HFFc6 (cell line): ENCODE measurements around the gene DLEC1. TPM values are rescaled to one million over a fixed set of nuclear protein-coding genes. Genes with fewer than 3 reads are reported as not detected.

Source experiments
- DNase-seq: peaks from one replicate; pipeline ENCODE4 v3.0.0-alpha.2; 2018
- H3K27ac Mint-ChIP-seq: 2 replicates; pipeline ENCODE4 v1.8.0; 2020; ENCODE audit warnings: mild to moderate bottlenecking, mixed read lengths
- H3K27me3 Mint-ChIP-seq: 2 replicates; pipeline ENCODE4 v1.8.0; 2021; ENCODE audit warnings: mild to moderate bottlenecking, moderate library complexity, mixed read lengths; ENCODE audit not compliant: insufficient read depth
- H3K36me3 Mint-ChIP-seq: 2 replicates; pipeline ENCODE4 v1.8.0; 2021; ENCODE audit warnings: low read depth, mixed read lengths
- H3K4me1 Mint-ChIP-seq: 2 replicates; pipeline ENCODE4 v1.8.0; 2020; ENCODE audit warnings: low read depth, mixed read lengths
- H3K4me3 Mint-ChIP-seq: 2 replicates; pipeline ENCODE4 v1.8.0; 2020; ENCODE audit warnings: mild to moderate bottlenecking, moderate library complexity, mixed read lengths
- H3K9me3 Mint-ChIP-seq: 2 replicates; pipeline ENCODE4 v1.8.0; 2020; ENCODE audit warnings: mild to moderate bottlenecking, mixed read lengths
- total RNA-seq, 6 experiments: library from RNA; stranded (reverse); fragmentation: NEBNext Ultra II Directional; extraction: Animal tissue kit (Norgen Biotek cat#: 25700); gene quantifications; 2 replicates in 1 of 6; 3 replicates in 5 of 6; pipeline ENCODE4 v1.2.3, GENCODE V29; 2021
- TF ChIP-seq, protein P1 (sequence below): fragments of 200-600 bp; sonication (generic); IDR thresholded peaks from 2 replicates; pipeline ENCODE4 v1.5.0; 2021; ENCODE audit warnings: antibody characterized with exemption, mild to moderate bottlenecking

The DLEC1 gene
- total RNA-seq, 6 experiments from 2014 or later, result 0.05 TPM; not detected in 5

DNA sequence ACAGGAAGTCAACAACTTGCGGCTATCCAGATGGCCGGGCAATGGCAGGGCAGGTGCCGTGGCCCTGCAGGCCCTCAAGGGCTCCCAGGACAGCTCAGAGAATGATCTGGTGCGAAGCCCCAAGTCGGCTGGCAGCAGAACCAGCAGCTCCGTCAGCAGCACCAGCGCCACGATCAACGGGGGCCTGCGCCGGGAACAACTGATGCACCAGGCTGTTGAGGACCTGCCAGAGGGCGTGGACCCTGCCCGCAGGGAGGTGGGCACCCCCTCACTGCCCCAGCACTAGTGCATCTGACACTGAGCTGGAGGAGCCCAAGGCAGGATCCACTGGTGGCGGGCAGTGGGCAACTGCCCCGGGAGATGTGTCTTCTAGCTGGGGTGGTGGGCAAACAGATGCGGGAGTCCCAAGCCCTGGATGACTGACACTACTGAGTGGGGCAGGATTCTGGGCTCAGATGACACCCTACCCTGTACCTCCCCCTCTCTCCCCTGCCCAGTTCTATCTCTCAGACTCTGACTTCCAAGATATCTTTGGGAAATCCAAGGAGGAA lies 32.5 kb upstream of the DLEC1 start:
- no peak overlapping the region for H3K27ac Mint-ChIP-seq
- TF ChIP-seq, protein P1, sequence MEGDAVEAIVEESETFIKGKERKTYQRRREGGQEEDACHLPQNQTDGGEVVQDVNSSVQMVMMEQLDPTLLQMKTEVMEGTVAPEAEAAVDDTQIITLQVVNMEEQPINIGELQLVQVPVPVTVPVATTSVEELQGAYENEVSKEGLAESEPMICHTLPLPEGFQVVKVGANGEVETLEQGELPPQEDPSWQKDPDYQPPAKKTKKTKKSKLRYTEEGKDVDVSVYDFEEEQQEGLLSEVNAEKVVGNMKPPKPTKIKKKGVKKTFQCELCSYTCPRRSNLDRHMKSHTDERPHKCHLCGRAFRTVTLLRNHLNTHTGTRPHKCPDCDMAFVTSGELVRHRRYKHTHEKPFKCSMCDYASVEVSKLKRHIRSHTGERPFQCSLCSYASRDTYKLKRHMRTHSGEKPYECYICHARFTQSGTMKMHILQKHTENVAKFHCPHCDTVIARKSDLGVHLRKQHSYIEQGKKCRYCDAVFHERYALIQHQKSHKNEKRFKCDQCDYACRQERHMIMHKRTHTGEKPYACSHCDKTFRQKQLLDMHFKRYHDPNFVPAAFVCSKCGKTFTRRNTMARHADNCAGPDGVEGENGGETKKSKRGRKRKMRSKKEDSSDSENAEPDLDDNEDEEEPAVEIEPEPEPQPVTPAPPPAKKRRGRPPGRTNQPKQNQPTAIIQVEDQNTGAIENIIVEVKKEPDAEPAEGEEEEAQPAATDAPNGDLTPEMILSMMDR, result no peak
- H3K36me3 Mint-ChIP-seq, result no peaks in the 10 kb centered on the region
- no peaks in the 10 kb centered on the region; the same call in 1 of the 2 replicates for H3K27me3 Mint-ChIP-seq
- no peak overlapping the region for H3K4me3 Mint-ChIP-seq
- no peak for DNase-seq
- H3K4me1 Mint-ChIP-seq, result peaks cover 4% of the 10 kb centered on the region; the same call in 1 of the 2 replicates
- no peaks in the 10 kb centered on the region for H3K9me3 Mint-ChIP-seq

DNA sequence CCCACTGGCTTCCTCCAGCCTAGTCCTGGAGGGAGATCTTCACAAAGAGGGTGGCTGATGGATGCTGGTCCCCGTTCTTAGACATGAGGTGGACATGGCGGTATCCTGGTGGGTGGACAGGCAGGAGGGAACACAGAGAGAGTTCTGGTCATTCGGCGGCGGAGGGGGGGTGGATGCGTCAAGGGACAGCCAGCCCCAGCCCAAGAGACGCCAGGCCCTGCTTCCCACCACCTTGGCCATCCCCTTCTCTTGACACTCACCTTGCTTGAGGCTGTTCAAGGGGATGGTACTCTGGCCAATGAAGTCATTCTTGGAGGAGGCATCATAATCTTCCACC lies 31.3 kb upstream of the DLEC1 start:
- no peak overlapping the region for H3K27ac Mint-ChIP-seq

DNA sequence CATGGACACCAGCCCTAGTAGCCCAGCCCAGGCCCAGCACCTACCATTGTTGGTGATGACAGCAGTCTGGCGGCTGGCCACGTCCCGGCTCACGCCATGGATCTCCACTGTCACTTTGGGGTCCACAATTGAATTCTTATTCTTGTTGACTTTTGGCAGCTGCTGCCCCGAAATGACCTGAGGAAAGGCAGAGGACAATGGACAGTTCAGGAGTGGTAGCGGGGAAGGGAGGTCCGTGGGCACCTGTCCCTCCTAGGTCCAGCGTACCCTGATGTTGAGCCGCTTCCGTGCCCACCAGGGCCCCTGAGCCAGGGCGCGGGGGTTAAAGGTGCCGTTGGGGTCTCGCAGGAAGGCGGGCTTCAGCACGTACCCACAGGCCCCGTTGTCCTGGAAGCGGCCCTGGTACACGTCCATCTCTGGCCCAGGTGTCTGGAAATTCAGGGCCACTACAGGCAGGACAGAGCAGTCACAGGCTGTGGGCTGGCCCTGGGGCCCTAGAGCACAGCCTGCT lies 30.8 kb upstream of the DLEC1 start:
- H3K4me1 Mint-ChIP-seq, result peaks cover 4% of the 10 kb centered on the region; the same call in 1 of the 2 replicates
- H3K4me3 Mint-ChIP-seq, result no peak overlapping the region
- H3K27me3 Mint-ChIP-seq, result no peaks in the 10 kb centered on the region; the same call in 1 of the 2 replicates
- no peaks in the 10 kb centered on the region for H3K9me3 Mint-ChIP-seq
- DNase-seq, result no peak
- H3K27ac Mint-ChIP-seq, result no peak overlapping the region
- TF ChIP-seq, protein P1, result no peak
- no peaks in the 10 kb centered on the region for H3K36me3 Mint-ChIP-seq

More for the DNA sequence above, 31.3 kb upstream of the DLEC1 start:
- Mint-ChIP-seq H3K4me1 (peaks cover 4% of the 10 kb centered on the region; the same call in 1 of the 2 replicates), H3K27me3 (no peaks in the 10 kb centered on the region; the same call in 1 of the 2 replicates), H3K4me3 (no peak overlapping the region), H3K36me3 (no peaks in the 10 kb centered on the region), H3K9me3 (no peaks in the 10 kb centered on the region)
- TF ChIP-seq, protein P1, result no peak
- no peak for DNase-seq

DNA sequence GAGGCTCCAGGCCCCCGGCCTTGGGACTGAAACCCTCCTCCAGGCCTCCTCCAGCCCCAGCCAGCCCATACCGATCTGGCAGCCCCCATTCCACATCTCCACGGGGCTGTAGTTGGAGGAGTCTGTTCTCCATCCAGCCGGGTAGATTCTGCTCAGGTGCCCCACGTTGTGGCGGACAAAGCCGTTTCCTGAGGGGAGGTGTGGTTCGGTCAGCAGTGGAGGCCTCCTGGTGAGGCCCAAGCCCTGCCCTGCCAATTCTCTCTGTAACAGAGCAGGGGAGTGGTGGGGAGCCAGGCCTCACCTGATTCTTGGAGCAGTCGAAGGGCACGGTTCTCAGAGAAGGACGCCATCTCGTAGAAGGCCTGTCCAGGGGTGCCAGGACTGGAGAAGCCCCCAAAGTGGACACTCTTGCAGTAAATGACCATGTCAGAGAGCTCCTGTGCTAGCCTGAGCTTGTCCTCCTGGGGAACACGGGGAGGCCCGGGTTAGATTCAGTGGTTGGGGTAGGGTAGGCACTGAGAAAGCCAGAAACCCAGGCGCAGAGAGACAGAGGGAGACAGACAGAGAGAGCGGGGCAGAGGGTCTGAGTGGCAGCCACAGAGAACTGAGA lies 29.9 kb upstream of the DLEC1 start:
- TF ChIP-seq, protein P1, result no peak
- Mint-ChIP-seq H3K27me3 (no peaks in the 10 kb centered on the region; the same call in 1 of the 2 replicates), H3K9me3 (no peaks in the 10 kb centered on the region), H3K36me3 (0 out of 2 replicates have a peak, but pooled peaks cover under 1% of the 10 kb centered on the region), H3K27ac (no peak overlapping the region), H3K4me3 (no peak overlapping the region), H3K4me1 (peaks cover 4% of the 10 kb centered on the region; the same call in 1 of the 2 replicates)
- no peak for DNase-seq

DNA sequence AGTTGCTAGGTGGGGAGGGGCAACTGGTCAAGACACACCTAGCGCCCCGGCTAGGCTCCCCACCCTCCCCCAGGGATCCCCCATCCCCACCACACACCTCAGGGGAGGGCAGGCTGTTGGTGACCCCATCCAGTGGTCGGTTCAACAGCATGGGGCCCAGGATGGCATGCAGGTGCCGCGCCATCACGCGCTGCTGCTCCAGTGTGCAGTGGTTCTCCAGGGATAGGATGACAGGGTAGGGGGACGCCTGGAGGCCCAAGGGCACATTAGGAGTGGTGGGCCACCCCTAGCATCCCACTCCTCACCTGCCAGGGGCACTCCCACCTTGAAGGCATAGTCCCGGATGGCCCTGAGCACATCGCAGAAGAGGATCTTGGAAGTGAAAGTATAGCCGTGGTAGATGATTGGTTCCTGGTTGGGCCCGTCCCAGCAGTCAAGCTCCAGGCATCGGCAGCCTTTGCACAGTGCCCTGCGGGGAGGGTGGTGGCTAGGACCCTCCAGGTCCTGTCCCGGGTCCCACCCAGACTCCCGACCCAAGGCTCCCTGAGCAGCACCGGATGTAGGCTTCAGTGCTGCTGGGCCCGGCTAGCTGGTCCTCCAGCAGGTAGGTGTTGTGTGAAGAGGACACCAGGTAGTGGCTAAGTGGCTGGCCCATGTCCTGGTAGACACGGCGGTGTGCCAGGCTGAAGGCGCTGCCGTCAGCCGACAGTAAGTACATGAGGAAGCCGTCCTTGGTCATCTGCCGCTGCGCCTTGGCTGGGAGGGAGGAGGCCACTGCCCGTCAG lies 29.0 kb upstream of the DLEC1 start:
- Mint-ChIP-seq H3K36me3 (peaks cover 10% of the 10 kb centered on the region), H3K9me3 (no peaks in the 10 kb centered on the region), H3K4me1 (no peaks in the 10 kb centered on the region), H3K27me3 (no peaks in the 10 kb centered on the region; the same call in 1 of the 2 replicates), H3K27ac (no peak overlapping the region), H3K4me3 (no peak overlapping the region)
- DNase-seq, result no peak
- TF ChIP-seq, protein P1, result no peak
